ENCODE measurements around the gene HAGHL.

HAGHL gene

DNA sequence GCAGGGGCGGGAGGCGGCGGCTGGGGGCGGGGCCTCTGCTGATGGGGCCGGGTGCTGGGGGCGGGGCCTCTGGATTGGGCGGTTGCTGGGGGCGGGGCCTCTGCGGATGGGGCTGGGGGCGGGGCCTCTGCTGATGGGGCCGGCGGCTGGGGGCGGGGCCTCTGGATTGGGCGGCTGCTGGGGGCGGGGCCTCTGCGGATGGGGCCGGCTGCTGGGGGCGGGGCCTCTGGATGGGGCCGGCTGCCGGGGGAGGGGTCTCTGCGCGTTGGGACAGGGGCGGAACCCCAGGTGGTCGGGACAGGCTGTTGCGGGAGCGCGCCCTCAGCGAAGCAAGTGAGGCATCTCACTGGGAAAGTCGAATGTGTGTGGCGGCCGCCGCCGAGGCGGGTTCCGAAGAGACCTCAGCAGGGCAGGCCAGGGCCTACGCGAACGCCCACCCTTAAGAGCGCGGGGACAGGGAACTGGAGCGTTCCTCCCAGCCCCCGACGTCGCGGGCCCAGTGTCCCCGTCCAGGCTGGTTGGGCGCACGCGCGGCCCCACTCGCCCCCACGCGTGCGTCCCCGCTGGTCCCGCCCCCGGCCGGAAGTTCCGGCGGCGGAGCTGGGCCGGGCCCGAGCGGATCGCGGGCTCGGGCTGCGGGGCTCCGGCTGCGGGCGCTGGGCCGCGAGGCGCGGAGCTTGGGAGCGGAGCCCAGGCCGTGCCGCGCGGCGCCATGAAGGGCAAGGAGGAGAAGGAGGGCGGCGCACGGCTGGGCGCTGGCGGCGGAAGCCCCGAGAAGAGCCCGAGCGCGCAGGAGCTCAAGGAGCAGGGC lies 46.9 kb upstream of the HAGHL start, which contains the start of gene STUB1 (continued):
- TF ChIP-seq ZNF561 (tag by site-specific recombination; IDR thresholded peaks at IDR 0.05; ENCODE audit: borderline replicate concordance) (peak; percentile 93), ZNF624 (tag by site-specific recombination; IDR thresholded peaks at IDR 0.05) (no peak), SP2 (tag by site-specific recombination; IDR thresholded peaks at IDR 0.05) (peak; percentile 70), ZNF350 (tag by site-specific recombination; IDR thresholded peaks at IDR 0.05) (no peak), GLI4 (tag by site-specific recombination; IDR thresholded peaks at IDR 0.05) (no peak), GLIS1 (tag by site-specific recombination; IDR thresholded peaks at IDR 0.05) (peak; percentile 53; the same call in 1 of the 2 replicates), ZNF76 (tag by site-specific recombination; IDR thresholded peaks at IDR 0.05; ENCODE audit: borderline replicate concordance, low read depth) (peak; percentile 55; the same call in 1 of the 2 replicates), ZNF391 (tag by site-specific recombination; IDR thresholded peaks at IDR 0.05; ENCODE audit: borderline replicate concordance, low read depth) (peak; percentile 71; the same call in 1 of the 2 replicates), ZNF473 (tag by site-specific recombination; IDR thresholded peaks at IDR 0.05) (no peak), MEIS1 (CRISPR knock-in tag; IDR thresholded peaks at IDR 0.05; ENCODE audit: borderline replicate concordance) (no peak), GFI1B (tag by site-specific recombination; IDR thresholded peaks at IDR 0.05) (no peak), ZBTB7A (tag by site-specific recombination; IDR thresholded peaks at IDR 0.05; ENCODE audit: low read depth) (peak; percentile 98), ZNF701 (tag by site-specific recombination; IDR thresholded peaks at IDR 0.05) (no peak), GLIS2 (tag by site-specific recombination; IDR thresholded peaks at IDR 0.05) (peak; percentile 96), ZNF324 (tag by site-specific recombination; IDR thresholded peaks at IDR 0.05) (peak; percentile 71; the same call in 1 of the 2 replicates), ZNF521 (tag by site-specific recombination; IDR thresholded peaks at IDR 0.05) (no peak), ZNF394 (tag by site-specific recombination; IDR thresholded peaks at IDR 0.05; ENCODE audit: borderline replicate concordance) (no peak), ZNF174 (tag by site-specific recombination; IDR thresholded peaks at IDR 0.05) (no peak), ZNF501 (tag by site-specific recombination; IDR thresholded peaks at IDR 0.05) (0 out of 2 replicates have a peak, but pooled peaks have one; percentile 11), ZNF610 (tag by site-specific recombination; IDR thresholded peaks at IDR 0.05; ENCODE audit: borderline replicate concordance) (peak; percentile 62; the same call in 1 of the 2 replicates), OVOL3 (tag by site-specific recombination; IDR thresholded peaks at IDR 0.05) (no peak), SCRT2 (tag by site-specific recombination; IDR thresholded peaks at IDR 0.05) (no peak), GLI2 (tag by site-specific recombination; IDR thresholded peaks at IDR 0.05; ENCODE audit: borderline replicate concordance, low read depth) (no peak), ZNF776 (tag by site-specific recombination; IDR thresholded peaks at IDR 0.05; ENCODE audit: borderline replicate concordance) (no peak), KLF16 (tag by site-specific recombination; IDR thresholded peaks at IDR 0.05) (peak; percentile 75), ZNF600 (tag by site-specific recombination; IDR thresholded peaks at IDR 0.05) (peak; percentile 45)
- TF ChIP-seq, protein P1, sequence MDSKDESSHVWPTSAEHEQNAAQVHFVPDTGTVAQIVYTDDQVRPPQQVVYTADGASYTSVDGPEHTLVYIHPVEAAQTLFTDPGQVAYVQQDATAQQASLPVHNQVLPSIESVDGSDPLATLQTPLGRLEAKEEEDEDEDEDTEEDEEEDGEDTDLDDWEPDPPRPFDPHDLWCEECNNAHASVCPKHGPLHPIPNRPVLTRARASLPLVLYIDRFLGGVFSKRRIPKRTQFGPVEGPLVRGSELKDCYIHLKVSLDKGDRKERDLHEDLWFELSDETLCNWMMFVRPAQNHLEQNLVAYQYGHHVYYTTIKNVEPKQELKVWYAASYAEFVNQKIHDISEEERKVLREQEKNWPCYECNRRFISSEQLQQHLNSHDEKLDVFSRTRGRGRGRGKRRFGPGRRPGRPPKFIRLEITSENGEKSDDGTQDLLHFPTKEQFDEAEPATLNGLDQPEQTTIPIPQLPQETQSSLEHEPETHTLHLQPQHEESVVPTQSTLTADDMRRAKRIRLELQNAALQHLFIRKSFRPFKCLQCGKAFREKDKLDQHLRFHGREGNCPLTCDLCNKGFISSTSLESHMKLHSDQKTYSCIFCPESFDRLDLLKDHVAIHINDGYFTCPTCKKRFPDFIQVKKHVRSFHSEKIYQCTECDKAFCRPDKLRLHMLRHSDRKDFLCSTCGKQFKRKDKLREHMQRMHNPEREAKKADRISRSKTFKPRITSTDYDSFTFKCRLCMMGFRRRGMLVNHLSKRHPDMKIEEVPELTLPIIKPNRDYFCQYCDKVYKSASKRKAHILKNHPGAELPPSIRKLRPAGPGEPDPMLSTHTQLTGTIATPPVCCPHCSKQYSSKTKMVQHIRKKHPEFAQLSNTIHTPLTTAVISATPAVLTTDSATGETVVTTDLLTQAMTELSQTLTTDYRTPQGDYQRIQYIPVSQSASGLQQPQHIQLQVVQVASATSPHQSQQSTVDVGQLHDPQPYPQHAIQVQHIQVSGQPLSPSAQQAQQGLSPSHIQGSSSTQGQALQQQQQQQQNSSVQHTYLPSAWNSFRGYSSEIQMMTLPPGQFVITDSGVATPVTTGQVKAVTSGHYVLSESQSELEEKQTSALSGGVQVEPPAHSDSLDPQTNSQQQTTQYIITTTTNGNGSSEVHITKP (tag by site-specific recombination; IDR thresholded peaks at IDR 0.05), result peak; percentile 96
- TF ChIP-seq, protein P2, sequence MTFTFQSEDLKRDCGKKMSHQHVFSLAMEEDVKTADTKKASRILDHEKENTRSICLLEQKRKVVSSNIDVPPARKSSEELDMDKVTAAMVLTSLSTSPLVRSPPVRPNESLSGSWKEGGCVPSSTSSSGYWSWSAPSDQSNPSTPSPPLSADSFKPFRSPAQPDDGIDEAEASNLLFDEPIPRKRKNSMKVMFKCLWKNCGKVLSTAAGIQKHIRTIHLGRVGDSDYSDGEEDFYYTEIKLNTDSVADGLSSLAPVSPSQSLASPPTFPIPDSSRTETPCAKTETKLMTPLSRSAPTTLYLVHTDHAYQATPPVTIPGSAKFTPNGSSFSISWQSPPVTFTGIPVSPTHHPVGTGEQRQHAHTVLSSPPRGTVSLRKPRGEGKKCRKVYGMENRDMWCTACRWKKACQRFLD (tag by site-specific recombination; IDR thresholded peaks at IDR 0.05), result no peak
- TF ChIP-seq, protein P3, sequence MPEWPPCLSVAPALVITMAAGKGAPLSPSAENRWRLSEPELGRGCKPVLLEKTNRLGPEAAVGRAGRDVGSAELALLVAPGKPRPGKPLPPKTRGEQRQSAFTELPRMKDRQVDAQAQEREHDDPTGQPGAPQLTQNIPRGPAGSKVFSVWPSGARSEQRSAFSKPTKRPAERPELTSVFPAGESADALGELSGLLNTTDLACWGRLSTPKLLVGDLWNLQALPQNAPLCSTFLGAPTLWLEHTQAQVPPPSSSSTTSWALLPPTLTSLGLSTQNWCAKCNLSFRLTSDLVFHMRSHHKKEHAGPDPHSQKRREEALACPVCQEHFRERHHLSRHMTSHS (tag by site-specific recombination; IDR thresholded peaks at IDR 0.05), result no peak
- TF ChIP-seq, protein P4, sequence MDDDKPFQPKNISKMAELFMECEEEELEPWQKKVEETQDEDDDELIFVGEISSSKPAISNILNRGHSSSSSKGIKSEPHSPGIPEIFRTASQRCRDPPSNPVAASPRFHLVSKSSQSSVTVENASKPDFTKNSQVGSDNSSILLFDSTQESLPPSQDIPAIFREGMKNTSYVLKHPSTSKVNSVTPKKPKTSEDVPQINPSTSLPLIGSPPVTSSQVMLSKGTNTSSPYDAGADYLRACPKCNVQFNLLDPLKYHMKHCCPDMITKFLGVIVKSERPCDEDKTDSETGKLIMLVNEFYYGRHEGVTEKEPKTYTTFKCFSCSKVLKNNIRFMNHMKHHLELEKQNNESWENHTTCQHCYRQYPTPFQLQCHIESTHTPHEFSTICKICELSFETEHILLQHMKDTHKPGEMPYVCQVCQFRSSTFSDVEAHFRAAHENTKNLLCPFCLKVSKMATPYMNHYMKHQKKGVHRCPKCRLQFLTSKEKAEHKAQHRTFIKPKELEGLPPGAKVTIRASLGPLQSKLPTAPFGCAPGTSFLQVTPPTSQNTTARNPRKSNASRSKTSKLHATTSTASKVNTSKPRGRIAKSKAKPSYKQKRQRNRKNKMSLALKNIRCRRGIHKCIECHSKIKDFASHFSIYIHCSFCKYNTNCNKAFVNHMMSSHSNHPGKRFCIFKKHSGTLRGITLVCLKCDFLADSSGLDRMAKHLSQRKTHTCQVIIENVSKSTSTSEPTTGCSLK (tag by site-specific recombination; IDR thresholded peaks at IDR 0.05), result no peak
- TF ChIP-seq, protein P5, sequence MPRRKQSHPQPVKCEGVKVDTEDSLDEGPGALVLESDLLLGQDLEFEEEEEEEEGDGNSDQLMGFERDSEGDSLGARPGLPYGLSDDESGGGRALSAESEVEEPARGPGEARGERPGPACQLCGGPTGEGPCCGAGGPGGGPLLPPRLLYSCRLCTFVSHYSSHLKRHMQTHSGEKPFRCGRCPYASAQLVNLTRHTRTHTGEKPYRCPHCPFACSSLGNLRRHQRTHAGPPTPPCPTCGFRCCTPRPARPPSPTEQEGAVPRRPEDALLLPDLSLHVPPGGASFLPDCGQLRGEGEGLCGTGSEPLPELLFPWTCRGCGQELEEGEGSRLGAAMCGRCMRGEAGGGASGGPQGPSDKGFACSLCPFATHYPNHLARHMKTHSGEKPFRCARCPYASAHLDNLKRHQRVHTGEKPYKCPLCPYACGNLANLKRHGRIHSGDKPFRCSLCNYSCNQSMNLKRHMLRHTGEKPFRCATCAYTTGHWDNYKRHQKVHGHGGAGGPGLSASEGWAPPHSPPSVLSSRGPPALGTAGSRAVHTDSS (tag by site-specific recombination; IDR thresholded peaks at IDR 0.05), result no peak

Data from HEK293 (cell line).